BLaER1 (cell line): ENCODE results near the gene CD59.
"Not testable (repeated sequence)": the region's sequence is repeated elsewhere in the genome, so short reads cannot be mapped to it uniquely, and the experiment has no call there.

Source experiments
- H3K27ac ChIP-seq: shearing (Covaris generic); formaldehyde crosslinking; 2 replicates; pipeline ENCODE4 v1.8.1; 2022
- H3K27me3 ChIP-seq: shearing (Covaris generic); formaldehyde crosslinking; 2 replicates; pipeline ENCODE4 v1.8.1; 2022
- H3K36me3 ChIP-seq: shearing (Covaris generic); formaldehyde crosslinking; 2 replicates; pipeline ENCODE4 v1.8.1; 2022
- H3K4me1 ChIP-seq: shearing (Covaris generic); formaldehyde crosslinking; 2 replicates; pipeline ENCODE4 v1.8.1; 2022
- H3K4me2 ChIP-seq: shearing (Covaris generic); formaldehyde crosslinking; 2 replicates; pipeline ENCODE4 v1.8.1; 2022
- H3K4me3 ChIP-seq: shearing (Covaris generic); formaldehyde crosslinking; 2 replicates; pipeline ENCODE4 v1.8.1; 2022
- H3K9ac ChIP-seq: shearing (Covaris generic); formaldehyde crosslinking; 2 replicates; pipeline ENCODE4 v1.8.1; 2022
- H3K9me3 ChIP-seq: shearing (Covaris generic); formaldehyde crosslinking; 2 replicates; pipeline ENCODE4 v1.8.1; 2022
- H4K20me1 ChIP-seq: shearing (Covaris generic); formaldehyde crosslinking; 2 replicates; pipeline ENCODE4 v1.8.1; 2022
- Cebpa-rat ChIP-seq: shearing (Covaris generic); IDR thresholded peaks from 2 replicates; pipeline ENCODE4 v1.8.1; 2022

Gene CD59

DNA sequence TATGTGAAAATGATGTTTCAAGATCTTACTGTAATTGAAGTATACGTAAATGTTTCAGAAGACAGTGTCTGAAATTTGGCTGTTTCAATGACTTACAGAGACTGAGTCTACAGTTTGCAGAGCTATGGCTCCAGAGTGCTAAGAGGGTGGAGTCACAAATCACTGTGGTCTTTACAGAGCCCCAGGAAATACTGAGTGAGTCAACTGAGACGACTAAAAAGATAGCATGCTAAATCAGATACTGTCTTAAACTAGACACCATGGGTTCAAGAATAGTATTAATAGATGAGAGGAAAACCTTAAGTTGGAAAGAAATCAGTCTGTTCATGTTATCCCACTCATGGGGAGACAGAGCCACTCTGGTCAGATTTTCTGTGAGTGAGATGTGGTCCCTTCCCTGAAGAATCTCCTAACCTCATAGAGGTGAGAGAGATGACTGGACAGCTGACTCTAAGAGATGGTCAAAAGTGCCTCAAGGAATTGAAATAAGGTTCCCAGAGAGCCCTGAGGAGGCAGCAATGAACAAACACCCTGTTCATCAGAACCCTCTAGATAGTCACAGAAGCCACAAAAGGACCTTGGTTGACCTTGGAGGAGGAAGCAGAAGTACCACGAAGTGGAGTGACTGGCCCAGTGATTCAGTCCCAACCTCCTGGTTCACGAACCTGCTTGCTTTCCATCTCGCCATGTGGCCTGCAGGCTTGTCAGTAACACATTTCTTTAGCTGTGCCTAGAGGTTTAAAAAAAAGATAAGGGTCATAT lies 65.8 kb downstream of the CD59 start:
- Histone ChIP-seq H3K9me3 (no peaks in the 10 kb centered on the region), H3K9ac (no peak overlapping the region), H3K4me1 (no peaks in the 10 kb centered on the region), H3K27me3 (no peaks in the 10 kb centered on the region), H3K36me3 (no peaks in the 10 kb centered on the region), H3K4me3 (no peak overlapping the region), H3K27ac (no peak overlapping the region), H4K20me1 (no peaks in the 10 kb centered on the region), H3K4me2 (no peak overlapping the region)
- no peak for TF ChIP-seq Cebpa-rat

DNA sequence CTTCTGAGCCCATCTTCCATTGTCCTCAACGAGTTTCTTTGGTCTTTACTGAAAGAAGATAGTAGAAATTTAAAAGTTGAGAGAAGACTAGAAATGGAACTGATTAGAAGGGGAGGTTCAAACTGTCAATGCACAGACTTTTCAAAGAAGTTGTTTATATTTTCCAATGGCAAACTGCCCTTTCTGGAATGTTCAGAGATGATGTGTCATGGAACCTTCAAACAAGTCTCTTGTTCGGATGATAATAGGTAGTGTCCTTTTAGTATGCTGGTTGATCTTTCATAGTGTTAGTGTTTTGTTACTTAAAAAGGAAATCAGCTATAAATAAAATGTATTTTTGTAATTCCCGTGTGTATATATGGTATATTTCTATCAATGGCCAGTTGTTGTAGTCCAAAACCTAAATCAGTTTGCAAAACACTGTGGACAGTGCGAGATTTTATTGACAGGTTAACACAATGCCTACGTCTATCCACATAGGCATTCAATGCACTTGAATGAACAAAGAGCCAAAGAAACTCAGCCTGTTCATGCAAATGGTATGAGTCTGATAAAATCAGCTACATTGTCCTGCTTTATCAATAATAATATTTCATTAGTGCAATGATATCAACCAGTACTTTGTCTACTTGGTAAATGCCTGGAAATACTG lies 66.5 kb downstream of the CD59 start:
- Histone ChIP-seq H3K4me2 (no peak overlapping the region), H3K9ac (no peak overlapping the region)

GRCh38 chr11:33668951-33669596 lies 67.1 kb downstream of the CD59 start:
- Histone ChIP-seq H3K9ac (no peak overlapping the region), H4K20me1 (no peaks in the 10 kb centered on the region), H3K4me2 (no peak overlapping the region), H3K27me3 (no peaks in the 10 kb centered on the region), H3K4me1 (no peaks in the 10 kb centered on the region), H3K36me3 (no peaks in the 10 kb centered on the region), H3K27ac (no peak overlapping the region), H3K9me3 (no peaks in the 10 kb centered on the region), H3K4me3 (no peak overlapping the region)
- no peak for TF ChIP-seq Cebpa-rat

More for the DNA sequence above, 66.5 kb downstream of the CD59 start:
- no peak for TF ChIP-seq Cebpa-rat
- H3K27me3 ChIP-seq, result no peaks in the 10 kb centered on the region
- no peaks in the 10 kb centered on the region for H3K9me3 ChIP-seq
- no peaks in the 10 kb centered on the region for H3K4me1 ChIP-seq
- no peak overlapping the region for H3K4me3 ChIP-seq
- no peaks in the 10 kb centered on the region for H4K20me1 ChIP-seq
- H3K36me3 ChIP-seq, result no peaks in the 10 kb centered on the region
- H3K27ac ChIP-seq, result no peak overlapping the region

DNA sequence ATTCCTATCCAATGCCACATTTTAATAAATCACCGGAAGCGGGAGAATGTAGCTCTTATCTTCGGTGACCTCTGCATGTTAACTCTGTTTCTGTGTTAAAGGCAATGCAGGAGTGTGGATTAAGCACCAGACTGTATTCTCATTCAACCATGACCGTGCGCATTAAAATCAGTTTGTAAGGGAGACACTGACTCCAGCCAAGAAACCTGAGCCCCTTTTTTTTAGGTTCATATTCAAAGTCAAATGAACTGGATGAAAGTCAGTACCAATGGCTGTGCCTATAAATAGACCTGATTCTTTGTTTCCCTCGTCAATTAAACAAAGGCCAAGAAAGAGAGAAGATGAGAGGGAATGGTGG lies 67.8 kb downstream of the CD59 start:
- no peak overlapping the region for H3K4me2 ChIP-seq
- H4K20me1 ChIP-seq, result no peaks in the 10 kb centered on the region
- H3K9ac ChIP-seq, result no peak overlapping the region
- H3K27ac ChIP-seq, result no peak overlapping the region
- H3K4me1 ChIP-seq, result no peaks in the 10 kb centered on the region
- H3K4me3 ChIP-seq, result no peak overlapping the region
- no peaks in the 10 kb centered on the region for H3K27me3 ChIP-seq
- H3K9me3 ChIP-seq, result no peaks in the 10 kb centered on the region
- H3K36me3 ChIP-seq, result no peaks in the 10 kb centered on the region
- no peak for TF ChIP-seq Cebpa-rat

- Histone ChIP-seq H3K27ac (no peak overlapping the region), H4K20me1 (no peaks in the 10 kb centered on the region), H3K4me1 (no peaks in the 10 kb centered on the region), H3K4me2 (no peak overlapping the region), H3K9ac (no peak overlapping the region), H3K4me3 (no peak overlapping the region), H3K9me3 (no peaks in the 10 kb centered on the region), H3K36me3 (no peaks in the 10 kb centered on the region), H3K27me3 (no peaks in the 10 kb centered on the region)
- TF ChIP-seq Cebpa-rat, result no peak
Observed at GRCh38 chr11:33667819-33668467, 68.3 kb downstream of the CD59 start.

DNA sequence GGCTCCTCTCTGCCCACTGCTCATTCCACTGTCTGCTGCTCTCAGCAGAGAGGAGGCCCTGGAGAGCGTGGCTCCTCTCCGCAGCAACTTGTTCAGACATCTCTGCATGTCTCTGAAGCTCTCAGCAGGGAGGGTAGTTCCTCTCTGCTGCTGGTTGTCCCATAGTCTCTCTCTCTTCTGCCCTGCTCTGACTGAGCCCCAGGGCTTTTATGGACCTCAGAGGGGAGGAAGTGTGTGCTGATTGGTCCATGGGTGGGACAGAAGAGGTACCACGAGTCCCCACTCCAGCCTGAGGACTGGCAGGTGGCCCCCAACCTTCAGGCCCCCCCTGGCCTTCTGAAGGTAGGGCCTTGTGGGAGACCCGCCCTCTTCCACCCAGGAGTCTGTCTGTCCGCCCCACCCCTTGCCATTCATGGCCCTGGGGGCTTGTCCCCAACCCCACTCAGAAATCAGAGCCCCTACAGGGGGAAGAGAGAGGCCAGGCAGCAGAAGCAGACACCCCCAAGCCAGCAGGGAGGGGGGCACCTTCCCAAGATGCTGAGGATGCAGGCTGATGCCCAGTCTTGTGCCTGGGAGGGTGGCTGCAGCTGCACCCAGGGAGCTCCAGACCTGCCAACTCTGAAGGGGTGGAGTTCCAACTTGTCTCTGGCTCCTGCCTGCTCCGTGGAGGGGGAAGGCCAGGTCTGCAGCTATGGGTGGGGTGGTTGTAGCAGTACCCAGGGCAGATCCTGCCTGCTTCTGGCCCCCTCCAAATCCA lies 70.7 kb downstream of the CD59 start:
- Histone ChIP-seq H3K4me1 (no peaks in the 10 kb centered on the region), H3K27ac (no peak overlapping the region), H3K9me3 (no peaks in the 10 kb centered on the region), H3K27me3 (no peaks in the 10 kb centered on the region), H4K20me1 (no peaks in the 10 kb centered on the region), H3K4me3 (no peak overlapping the region), H3K4me2 (no peak overlapping the region), H3K9ac (no peak overlapping the region), H3K36me3 (no peaks in the 10 kb centered on the region)
- no peak for TF ChIP-seq Cebpa-rat

GRCh38 chr11:33664827-33665226 lies 71.4 kb downstream of the CD59 start:
- no peaks in the 10 kb centered on the region for H4K20me1 ChIP-seq
- no peaks in the 10 kb centered on the region for H3K36me3 ChIP-seq
- no peak overlapping the region for H3K4me2 ChIP-seq
- TF ChIP-seq Cebpa-rat, result no peak
- no peaks in the 10 kb centered on the region for H3K9me3 ChIP-seq
- H3K4me3 ChIP-seq, result no peak overlapping the region
- H3K27ac ChIP-seq, result no peak overlapping the region
- no peaks in the 10 kb centered on the region for H3K27me3 ChIP-seq
- no peaks in the 10 kb centered on the region for H3K4me1 ChIP-seq
- no peak overlapping the region for H3K9ac ChIP-seq

GRCh38 chr11:33664166-33664565 lies 72.1 kb downstream of the CD59 start:
- no peak overlapping the region for H3K27ac ChIP-seq
- H3K36me3 ChIP-seq, result no peaks in the 10 kb centered on the region
- no peak overlapping the region for H3K4me3 ChIP-seq
- no peaks in the 10 kb centered on the region for H3K9me3 ChIP-seq
- no peaks in the 10 kb centered on the region for H3K4me1 ChIP-seq
- no peak for TF ChIP-seq Cebpa-rat
- H3K9ac ChIP-seq, result no peak overlapping the region
- no peaks in the 10 kb centered on the region for H4K20me1 ChIP-seq
- no peak overlapping the region for H3K4me2 ChIP-seq
- H3K27me3 ChIP-seq, result no peaks in the 10 kb centered on the region

DNA sequence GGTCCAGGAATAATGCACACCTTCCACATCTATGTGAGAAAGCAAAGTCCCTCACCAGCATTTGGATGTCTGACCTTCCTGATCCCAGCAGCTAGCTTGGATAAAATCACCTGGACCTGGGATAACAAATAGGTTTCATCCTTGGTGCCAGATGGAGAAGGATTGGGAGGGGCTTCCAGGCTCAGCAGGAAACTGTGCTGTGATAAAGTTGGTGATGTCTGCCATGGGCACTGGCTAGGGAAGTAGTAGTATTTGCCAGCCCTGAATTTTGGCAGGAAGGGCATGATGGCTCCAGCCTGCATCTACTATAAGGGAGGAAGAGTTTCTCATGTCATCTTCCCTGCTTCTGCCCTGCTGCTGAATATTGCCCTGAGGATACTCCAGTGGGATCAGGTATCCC lies 73.1 kb downstream of the CD59 start:
- Histone ChIP-seq H3K27ac (no peak overlapping the region), H3K4me3 (no peak overlapping the region), H3K4me1 (no peaks in the 10 kb centered on the region), H3K4me2 (no peak overlapping the region), H3K27me3 (no peaks in the 10 kb centered on the region), H4K20me1 (no peaks in the 10 kb centered on the region), H3K9me3 (no peaks in the 10 kb centered on the region), H3K9ac (no peak overlapping the region), H3K36me3 (no peaks in the 10 kb centered on the region)
- TF ChIP-seq Cebpa-rat, result no peak

DNA sequence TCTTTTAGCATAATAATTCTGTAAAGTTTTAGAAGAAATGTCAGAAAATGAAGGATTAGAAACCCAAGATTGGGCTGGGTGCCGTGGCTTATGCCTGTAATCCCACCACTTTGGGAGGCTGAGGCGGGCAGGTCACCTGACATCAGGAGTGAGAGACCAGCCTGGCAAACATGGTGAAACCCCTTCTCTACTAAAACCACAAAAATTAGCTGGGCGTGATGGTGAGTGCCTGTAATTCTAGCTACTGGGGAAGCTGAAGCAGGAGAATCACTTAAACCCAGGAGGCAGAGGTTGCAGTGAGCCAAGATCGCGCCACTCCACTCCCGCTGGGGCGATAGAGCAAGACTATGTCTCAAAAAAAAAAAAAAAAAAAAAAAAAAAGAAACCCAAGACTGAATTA lies 74.7 kb downstream of the CD59 start:
- H4K20me1 ChIP-seq, H3K9ac ChIP-seq, H3K27me3 ChIP-seq, H3K4me3 ChIP-seq, H3K4me1 ChIP-seq, H3K9me3 ChIP-seq, H3K36me3 ChIP-seq, H3K4me2 ChIP-seq, H3K27ac ChIP-seq: not testable (repeated sequence)
